ENCODE data around the gene SF1.

DNA sequence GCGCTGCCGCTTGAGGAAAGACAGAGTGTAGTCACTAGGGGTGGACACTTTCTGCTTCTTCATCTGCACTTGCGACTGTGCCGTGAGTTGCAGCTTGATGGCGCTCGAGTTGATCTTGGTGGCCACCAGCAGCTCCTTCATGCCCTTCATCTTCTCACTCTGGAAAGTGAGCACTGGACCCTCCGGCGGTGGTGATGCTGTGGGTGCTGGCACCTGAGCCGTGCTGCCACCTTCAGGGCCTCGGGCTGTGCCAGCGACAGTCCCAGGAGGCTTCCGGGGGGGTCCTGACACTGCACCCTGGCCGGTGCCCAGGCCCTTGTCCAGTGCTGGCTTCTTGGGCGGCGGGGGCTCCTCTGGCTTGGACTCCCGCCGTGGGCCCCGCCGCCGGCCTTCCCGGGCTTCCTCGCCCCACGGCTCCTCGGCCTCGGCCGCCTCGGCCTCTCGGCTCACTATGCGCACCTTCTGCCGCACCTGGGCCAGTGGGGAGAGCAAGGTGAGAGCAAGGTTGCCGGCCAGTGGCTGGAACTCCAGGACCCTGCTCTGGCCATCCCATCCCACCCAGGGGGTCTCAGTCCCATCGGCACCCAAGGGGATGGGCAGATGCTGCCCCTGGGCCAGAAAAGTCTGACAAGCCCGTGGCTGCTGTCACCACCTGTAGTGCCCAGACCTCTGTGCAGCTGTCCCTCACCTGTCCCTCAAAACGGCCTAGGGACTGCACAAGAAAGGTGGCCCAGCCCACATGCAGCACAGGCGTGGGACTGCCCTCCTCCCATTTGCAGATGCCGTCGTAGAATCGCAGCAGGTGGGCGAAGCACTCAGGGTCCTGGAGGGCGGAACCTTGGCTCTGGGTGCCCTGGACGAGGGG is 26.2 kb upstream of the SF1 start:
- TF ChIP-seq CTCF (IDR thresholded peaks at IDR 0.05): no peak
- TF ChIP-seq POLR2AphosphoS5 (IDR thresholded peaks at IDR 0.05; ENCODE audit: insufficient read depth in 1 of 2, low read depth in 1 of 2): no peak

Data from vagina (tissue), 2 donors.